K562 (cell line): Measurements from ENCODE around the gene RSPRY1.

Experiments used
- EP300 ChIP-seq: IDR thresholded peaks from 2 replicates; pipeline ENCODE4 v1.6.1; 2012; ENCODE audit warnings: low read length, improper control_type of control experiment
- GTF2F1 ChIP-seq: IDR thresholded peaks from 2 replicates; pipeline ENCODE4 v1.6.1; 2011; ENCODE audit warnings: low read depth, low read length, improper control_type of control experiment

DNA sequence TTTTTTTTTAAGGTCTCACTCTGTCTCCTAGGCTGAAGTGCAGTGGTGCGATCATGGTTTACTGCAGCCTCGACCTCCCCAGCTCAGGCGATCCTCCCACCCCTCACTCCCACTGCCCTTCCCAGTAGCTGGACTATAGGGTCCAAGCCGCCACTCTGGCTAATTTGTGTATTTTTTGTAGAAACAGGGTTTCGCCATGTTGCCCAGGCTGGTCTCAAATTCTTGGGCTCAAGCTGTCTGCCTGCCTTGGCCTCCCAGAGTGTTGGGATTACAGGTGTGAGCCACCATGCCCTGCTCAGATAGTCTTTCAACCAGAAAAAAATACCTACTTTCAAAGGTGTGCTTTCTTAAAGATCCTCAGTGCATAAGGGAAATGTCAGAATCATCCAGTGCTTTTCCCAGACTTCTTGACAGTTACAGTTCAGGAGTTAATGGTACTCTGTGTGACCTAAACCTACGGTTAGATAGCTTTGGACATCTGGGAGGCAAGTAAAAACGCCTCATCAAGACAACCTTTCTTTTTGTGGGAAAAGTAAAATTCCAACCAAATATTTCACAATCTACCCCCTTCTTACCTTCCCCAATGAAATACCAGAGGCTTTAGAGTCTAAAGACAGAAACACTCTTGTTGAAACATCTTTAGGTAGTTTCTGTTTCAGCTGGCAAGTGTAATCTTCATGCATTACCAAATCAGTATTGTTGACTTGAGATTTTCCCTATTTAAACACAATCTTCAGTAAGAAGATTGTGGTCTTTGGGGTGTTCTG, 6.8 kb downstream of the RSPRY1 start:
- TF ChIP-seq EP300 (no peak), GTF2F1 (no peak)
